Stimulated activated CD8-positive, alpha-beta memory T cell treated with anti-CD3 and anti-CD28 coated beads, Interleukin-12 subunit alpha, Interleukin-12 subunit beta, amount 100 ng/mL, for 1 hour (primary cell): ENCODE measurements around the gene ZBTB20.

Experiments used
- DNase-seq: peaks from one replicate; pipeline ENCODE4 v3.0.0-alpha.2; 2020; ENCODE audit warnings: low read depth

Gene ZBTB20

DNA sequence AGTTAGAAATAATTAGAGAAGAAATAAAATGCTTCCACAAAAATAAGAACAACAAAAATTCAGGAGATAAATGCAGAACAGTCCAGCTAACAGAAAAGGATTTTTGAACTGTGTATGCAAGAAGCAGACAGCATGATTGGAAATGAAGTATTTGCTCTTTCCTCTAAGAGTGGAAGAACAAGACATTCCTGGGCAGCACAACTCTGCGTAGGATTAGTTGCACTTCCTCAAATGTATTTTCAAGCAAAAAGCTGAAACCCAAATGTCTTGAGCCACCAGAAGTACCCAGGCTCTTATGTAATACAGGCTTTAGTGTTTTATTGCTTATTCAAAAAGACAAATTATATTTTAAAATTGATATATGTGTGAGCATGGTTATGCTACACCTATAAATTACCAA lies 127.2 kb downstream of the ZBTB20 start:
- DNase-seq = no peak

DNA sequence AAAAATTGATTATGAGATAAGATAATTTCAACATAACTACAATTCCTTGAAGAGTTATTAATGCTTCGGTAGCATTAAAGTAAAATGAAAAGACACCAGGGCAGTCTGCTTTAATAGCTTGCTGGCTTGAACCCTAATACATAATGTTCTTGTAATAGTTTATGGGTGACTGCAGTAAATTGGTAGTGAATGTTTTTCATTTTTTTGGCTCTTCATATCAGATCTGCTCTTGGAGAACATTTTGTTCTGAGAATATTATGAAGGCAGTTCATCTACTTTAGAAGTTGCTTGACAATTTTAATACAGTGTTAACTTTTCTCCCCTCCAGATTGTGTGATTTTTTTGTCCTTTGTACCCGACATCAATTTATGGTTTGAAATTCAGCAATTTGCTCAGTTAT lies 128.4 kb downstream of the ZBTB20 start:
- no peak for DNase-seq

DNA sequence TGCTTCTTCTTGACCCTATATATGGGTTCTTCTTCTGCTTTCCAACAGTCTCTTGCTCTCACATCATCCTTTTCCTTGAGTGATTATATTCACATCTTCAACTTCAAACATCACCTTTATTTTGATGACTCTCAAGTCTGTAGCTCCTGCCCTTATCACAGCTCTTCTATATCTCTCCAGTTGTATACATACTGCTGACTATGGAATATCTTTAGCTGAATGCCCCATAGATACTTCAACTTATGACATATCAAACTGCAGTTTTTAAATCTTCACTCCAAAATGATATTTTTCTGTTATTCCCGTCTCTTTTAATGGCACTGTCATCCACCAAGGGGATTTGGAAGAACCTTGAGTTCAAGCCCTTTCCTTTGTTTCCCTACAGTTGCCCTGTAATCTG lies 139.1 kb downstream of the ZBTB20 start:
- DNase-seq = no peak

DNA sequence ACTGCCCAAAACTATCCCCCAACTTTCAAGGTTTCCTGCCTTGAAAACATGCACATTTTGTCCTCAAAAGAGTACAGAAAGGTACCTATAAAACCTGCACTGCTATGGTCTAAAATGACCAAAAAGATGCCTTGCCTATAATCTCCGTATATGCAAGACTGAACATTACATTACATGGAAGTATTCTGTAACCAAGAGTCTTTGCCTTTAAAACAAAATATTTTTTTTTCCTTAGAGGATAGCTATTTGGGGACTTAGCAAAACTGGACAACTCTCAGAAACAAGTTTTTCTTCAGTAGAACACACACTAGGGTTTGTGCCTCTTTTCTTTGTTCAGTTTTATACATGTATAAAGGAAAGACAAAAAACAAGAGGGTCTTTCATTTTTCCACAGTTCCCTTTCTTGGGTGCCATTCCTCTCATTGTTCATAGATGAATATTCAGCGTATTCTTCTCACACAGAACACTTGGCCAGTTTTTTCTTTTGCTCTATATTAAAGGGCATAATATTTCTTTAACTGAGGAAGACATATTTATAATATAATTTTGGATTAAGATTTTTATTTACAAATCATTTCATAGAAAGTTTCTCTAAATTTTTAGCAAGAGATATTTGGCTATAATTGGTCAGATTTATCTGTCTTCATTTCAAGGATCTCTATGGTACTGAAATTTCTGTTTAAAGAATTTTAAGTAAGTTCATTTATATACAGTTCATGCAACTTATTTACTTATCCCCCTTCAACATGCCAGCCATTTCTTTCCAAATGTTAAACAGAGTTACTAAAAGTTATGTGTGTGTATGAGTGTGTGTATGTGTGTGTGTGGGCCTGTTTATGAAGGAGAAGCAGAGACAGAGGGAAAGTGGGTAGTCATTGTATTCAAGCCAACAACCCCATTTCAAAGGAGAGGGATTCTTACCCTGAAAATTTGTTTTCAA lies 142.6 kb downstream of the ZBTB20 start:
- DNase-seq = no peak

DNA sequence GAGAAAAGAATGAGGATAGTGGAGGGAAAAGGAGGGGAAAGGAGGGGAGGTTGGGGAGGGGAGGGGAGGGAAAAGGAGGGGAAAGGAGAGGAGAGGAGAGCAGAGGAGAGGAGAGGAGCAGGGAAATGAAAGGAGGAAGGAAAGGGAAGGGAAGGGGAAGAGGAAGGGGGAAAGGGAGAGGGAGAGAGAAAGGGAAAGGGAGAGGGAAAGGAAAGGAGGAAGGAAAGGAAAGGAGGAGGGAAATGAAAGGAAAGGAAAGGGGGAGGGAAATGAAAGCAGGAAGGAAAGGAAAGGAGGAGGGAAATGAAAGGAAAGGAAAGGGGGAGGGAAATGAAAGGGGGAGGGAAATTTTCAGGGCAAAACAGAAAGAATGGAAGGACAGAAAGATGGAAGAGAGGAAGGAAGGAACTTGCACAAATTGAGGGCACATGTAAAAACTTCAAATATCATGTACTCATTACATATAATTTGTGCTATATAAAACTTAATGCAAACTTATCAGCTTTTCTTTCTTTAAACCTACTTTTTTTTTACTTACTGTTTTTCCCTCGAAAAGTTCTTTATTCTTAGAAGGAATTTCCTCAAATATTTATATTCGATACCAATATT lies 148.0 kb downstream of the ZBTB20 start:
- no peak for DNase-seq

DNA sequence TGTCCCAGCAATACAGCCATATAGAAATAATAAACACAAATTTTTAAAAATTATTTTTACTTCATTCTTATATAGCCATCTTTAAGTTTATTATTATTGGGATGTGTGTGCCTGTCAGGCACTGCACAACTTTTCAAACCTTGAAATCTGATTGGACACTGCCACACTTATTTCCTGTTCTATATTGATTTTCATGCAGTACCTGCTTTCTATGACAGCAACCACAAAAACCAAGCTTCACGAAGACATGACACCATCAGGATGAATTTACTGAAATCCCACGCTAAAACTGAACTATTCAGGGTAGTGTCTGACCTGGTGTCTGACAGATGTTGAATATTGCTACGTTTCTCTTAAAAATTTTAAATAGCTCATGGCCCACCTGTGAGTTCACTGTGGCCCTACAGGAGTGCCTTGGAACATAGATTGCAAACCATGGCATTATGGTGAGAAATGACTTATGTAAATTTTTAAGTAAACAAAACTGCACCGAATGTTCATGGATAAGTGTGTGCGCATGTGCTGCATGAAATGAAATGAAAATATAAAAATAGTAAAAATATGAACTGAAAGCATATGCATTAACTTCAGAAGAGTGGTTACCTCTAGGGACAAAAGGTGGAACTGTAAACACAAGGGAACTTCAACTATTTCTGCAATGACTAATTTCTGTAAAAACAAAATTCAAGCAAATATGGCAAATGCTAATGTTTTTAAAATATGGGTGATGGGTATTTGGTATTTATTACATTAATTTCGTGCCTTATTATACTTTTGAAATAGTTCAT lies 152.3 kb downstream of the ZBTB20 start:
- no peak for DNase-seq

DNA sequence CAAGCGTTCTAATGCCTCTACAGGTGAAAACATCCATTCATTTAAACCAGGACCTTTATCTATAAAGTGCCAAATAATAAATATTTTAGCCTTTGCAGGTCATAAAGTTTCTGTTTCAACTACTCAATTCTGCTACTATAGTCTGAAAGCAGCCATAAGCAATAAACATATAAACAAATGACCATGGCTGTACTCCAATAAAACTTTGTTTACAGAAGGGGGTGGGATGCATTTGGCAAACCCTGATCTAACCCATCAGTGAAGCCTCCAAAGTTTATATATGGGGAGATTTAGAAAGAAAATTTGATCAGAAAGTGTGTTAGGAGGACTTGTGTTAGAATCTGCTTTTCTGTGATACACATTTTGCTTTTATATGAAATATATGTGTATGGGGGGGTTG lies 161.3 kb downstream of the ZBTB20 start:
- DNase-seq = no peak

DNA sequence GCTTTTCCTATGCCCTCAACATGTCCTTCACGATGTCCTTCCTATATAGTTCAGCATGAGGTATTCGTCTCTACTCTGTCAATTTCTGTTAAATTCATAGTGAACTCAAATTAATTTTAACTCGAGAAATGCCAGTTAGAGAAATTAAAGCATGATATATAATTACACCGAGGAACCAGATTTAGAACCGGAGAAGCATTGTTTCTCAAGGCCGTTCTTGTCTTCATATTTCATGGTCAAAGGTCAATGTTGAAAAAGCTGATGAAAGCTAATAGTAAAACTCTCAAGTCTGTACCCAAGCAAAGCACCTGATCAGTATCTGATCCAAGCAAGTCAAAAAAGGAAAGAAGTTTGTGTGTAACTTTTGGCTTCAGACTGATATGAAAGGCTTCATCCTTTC lies 163.8 kb downstream of the ZBTB20 start:
- no peak for DNase-seq

DNA sequence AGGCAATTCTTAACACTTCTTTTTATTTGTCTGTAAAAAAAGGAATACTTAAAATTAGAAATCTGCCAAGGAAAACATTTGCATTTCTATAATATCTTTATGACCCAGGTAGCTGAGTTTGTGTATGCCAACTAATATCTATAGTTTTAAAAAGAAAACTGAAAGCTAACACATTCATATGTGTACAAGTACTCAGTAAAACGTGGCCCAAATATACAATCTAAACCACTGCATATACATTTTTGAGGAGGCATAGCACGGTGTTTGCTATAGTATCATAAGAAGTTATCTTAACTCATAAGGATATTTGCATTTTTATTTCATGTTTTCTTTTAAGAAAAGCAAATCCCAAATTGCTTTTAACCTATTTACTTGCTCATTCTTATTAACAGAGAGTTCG lies 172.7 kb downstream of the ZBTB20 start:
- DNase-seq = no peak

DNA sequence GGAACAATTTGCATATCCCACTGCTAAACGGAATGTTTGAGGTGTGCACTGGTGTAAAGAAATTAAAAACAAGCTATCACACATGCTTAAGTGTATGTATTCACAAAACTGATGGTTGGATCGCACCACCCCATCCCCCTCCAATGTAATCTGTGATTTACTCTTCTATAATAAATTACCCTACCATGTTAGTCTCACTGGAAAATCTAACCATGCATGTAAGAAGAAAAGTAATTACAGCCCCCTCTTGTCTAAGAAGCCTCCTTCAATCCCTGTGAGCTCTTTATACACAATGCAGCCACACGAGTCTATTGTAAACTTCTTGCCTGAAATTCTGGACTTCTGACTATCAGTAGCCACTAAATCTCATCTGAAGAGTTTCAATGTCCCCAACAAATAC lies 173.6 kb downstream of the ZBTB20 start:
- DNase-seq = no peak

DNA sequence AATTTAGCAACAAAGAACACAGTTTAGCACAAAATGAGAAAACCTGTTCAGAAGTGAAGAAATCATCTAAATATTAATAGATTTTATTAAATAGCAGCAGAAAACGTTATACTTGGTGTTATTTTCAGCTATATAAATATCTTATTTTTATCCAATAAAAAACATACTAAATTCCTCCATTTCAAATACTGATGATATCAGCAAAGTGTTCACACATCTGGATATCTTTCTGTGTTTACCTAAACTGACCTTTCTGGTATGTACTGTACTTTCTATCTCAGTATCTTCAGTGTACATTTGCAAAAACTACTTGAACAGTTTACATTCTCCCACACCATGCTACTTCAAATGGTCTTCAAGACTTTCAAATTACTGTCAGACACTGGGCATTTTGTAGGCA lies 179.9 kb downstream of the ZBTB20 start:
- DNase-seq = no peak

DNA sequence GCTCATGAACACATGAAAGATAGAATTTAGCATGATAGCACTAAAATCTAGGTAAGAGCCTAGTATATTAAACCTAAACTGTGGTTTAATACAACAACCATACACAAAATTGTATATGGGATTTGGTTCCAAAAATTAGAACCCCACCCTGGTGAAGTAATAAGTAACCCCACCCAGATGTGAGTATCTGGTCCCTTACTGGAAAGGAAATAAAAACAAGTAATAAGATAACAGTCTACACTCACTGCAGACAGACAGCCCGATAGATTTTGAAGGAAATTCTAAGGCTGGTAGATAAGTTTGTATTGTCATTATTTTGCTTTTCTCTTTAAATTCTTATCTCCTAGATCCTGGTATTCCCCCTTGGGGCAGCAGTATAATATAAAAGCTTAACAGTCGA lies 184.9 kb downstream of the ZBTB20 start:
- DNase-seq = no peak

DNA sequence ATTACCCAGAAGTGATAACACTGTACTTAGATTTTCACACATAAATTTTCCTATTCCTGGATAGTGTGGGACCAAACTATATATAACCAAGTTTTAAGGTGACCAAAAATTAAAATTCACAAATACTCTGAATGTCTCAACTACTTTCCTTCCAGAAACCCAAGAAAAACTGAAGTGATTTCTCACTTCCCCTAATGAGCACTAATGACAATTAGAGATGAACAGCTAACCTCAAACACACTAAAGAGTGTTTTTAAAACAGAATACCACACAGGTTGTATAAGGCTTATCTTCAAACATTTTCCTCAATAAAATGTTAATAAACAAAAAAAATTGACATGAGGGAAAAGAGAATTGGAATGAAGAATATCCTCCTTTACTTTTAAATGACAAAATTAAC lies 188.2 kb downstream of the ZBTB20 start:
- DNase-seq = no peak

DNA sequence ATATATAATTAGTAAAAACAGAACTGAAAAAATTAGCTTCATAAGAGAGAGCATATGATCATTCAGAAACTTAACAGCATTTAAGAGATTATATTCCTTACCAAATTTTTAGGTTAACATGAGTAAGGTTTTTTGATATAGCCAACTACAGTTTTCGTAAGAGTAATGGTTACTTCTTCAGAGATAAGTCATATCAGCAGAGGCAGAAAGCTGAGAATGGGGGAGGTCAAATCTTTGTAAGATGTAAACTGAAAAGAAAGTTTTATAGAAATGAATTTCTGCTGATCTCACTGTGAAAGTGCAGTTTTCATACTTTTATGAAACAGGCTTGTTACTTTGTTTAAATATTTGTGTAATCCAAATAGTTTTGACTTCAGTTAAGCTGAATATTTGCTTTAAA lies 193.3 kb downstream of the ZBTB20 start:
- DNase-seq = no peak

DNA sequence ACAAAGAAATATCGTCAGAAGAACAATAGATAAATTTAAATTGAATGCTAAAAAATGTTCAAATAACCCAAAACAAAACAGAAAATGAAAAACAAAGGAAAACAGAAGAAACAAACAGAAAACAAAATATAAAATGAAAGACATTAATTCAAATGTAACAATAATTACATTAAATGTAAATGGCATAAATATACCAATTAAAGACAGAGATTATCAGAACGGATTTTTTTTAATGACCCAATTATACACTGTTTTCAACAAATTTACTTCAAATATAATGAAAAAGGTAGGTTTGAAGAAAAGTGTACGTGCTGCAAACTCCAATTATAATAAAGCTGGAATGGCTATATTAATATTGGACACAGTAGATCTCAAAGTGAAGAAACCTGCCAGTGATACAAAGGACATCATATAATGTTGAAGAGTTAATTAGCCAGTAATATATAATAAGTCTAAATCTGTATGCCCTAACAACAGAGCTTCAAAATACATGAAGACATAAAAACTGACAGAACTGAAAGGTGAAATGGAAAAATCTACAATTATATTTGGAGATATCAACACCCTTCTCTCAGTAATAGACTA lies 193.8 kb downstream of the ZBTB20 start:
- DNase-seq = no peak

DNA sequence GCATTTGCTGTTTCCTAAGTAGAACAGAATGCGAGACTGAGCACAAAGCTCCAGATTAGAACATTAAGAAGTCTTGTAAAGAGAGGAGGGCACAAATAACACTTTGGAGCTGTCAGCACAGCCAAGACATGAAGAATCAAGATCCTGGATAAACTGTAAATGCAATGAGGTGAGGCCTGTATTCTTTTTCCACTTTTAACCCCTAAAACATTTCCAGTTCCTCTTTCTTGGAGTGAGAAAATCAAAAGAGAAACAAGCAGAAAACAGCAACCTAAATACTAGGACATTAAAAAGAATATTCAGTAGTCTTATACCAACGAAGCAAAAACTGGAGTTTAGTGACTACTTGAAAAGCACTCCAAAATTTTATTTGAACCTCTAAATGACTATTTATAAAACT lies 204.3 kb downstream of the ZBTB20 start:
- no peak for DNase-seq

DNA sequence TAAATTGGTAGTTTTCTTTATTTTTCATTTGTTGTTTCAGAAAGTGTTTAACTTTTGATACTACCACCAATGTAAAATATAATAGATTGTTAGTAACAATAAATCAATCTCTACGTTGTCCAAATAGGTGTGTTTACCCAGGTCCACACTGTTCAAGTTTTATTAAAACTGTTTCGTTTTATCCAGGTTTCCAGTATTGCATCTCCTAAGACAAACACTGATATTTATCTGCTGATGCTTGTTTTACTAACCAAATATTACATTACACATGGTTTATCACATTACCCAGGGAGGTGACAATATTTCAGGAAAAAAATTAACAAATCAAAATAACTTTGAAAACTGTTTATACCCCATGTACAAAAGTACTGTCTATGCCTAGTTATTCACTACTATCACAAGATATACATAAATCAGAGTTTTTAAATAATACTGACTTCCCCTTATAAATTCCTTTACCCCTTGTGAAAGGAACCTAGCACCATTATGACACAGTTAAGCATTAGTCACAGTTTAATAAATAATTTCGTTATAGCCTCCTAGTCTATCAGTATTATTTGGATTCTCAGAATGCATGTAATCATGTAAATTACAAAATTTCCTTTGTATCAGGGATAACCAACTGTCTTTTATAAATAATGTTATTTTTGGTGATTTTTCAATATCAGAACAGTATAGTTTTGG lies 205.3 kb downstream of the ZBTB20 start:
- DNase-seq = no peak

DNA sequence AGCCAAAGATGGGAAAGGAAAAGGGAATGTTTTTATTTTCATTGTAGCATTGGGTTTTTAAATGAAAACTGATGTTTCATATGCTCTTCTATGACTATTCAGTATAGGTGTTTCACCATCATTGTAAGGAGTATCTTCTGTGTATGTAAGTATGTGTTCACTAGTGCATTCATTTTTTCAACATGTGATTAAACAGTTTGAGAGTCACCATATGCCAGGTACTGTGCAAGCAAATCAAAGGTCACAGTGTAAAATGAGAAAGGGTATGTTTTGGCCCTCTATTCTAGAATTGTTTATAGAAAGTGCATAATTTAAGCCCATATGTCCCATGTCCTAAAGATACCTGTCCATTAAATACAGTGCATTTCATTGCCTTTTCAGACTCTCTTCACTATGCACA lies 207.2 kb downstream of the ZBTB20 start:
- no peak for DNase-seq

DNA sequence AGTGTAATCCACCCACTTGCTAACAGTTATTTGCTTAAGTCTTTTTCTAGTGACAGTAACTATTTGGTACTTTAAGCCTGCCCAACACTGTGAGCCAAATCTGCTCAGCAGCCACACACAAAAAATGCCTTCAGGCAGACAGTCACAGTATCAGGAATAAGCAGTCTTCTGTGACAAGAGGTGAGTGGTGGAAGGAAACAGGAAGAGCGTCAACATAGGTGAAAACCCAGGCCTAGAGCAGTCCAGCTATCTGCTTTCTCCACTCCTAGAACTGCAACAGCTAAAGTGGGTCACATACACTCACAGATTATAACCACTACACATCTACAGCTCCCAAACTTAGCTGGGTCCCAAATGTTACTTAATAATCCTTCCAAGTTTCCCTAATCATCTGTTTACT lies 213.7 kb downstream of the ZBTB20 start:
- no peak for DNase-seq

DNA sequence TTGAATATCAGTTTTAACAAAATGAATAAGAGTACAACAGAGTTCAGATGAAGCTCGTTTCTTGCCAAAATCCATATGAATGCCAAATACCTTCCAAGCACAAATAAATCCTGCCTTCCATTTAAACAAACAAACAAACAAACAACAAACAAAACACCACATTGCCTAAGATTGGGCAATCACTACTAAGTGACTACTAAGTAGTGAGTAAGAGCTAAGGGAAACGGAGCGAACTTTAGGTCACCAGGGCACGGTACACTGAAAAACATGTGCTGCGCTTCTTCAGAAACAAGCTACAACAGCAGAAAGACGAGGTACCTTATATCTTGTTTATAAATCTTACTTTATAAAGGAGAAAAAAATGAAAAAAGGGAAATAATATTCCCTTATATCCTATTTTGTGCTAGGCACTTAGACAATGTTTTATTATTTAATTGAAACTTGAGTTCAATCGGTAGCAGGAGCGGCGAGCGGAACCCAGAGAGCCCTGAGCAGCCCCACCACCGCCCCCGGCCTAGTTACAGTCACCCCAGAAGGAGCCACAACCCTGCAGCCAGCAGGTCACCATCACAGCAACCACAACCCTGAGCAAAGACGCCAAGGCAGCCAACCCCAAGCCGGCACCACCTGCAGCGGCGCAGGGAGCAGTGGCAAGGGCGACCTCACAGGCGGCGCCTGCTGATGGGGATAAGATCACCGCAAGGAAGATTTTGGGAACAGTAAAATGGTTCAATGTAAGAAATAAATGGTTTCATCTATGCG lies 216.9 kb downstream of the ZBTB20 start:
- DNase-seq = no peak

DNA sequence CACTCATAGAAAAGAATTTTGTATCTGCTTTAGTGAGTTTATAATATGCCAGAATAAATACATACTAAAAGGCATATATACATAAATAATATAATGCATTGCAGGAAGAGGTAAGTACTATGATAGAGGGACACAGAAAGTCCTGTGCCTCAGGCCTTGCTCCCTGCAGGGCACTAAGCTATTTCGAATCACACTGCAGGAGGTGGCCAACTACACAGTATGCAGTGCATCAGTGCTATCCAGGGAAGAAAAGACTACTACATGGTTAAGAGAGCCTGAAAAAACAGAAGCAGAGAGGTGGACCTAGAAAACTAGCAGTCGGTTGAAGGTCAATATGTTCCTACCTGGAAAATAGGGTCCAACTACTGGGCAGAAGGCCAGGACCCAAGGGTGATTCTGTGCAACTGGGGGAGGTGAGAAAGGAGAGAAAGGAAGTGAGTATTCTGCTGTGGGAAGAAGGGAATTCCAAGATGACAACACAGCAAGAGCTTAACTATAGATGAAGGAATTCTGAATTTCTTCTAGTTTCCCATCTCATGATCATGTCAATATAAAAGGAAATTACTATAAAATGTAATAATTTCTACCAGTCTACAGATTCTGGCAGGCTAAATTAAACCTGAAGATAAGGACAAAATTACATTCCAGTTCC lies 218.0 kb downstream of the ZBTB20 start:
- DNase-seq = no peak
